K562 (cell line): Measurements from ENCODE around the gene STX18. TPM values are rescaled to one million over a fixed set of nuclear protein-coding genes. Genes with fewer than 3 reads are reported as not detected.
A peak's percentile ranks its signal among the peaks of the same experiment; 100 is the strongest.

ENCODE experiments used
- ATF7 ChIP-seq: fragments of 450-650 bp; IDR thresholded peaks from 2 replicates; pipeline ENCODE4 v1.7.1; 2014; ENCODE audit warnings: mild to moderate bottlenecking, moderate library complexity
- CREM ChIP-seq: IDR thresholded peaks from 2 replicates; pipeline ENCODE4 v1.6.1; 2014; ENCODE audit warnings: antibody characterized with exemption, low read depth
- MXI1 ChIP-seq: IDR thresholded peaks from 2 replicates; pipeline ENCODE4 v1.6.1; 2011; ENCODE audit warnings: low read depth, mild to moderate bottlenecking, improper control_type of control experiment, low read length
- PTRF ChIP-seq: fragments of 450-650 bp; IDR thresholded peaks from 2 replicates; pipeline ENCODE4 v1.6.1; 2016; ENCODE audit warnings: mild to moderate bottlenecking, missing genetic modification characterization, missing compliant biosample characterization
- RFX5 ChIP-seq: IDR thresholded peaks from 2 replicates; pipeline ENCODE4 v1.6.1; 2011; ENCODE audit warnings: low read depth, mild to moderate bottlenecking, improper control_type of control experiment, low read length
- SRSF7 ChIP-seq: fragments of 200-400 bp; formaldehyde crosslinking; optimal IDR thresholded peaks from 2 replicates; pipeline ENCODE3; 2017; ENCODE audit warnings: mild to moderate bottlenecking, low read depth, low read length
- U2AF2 ChIP-seq: fragments of 200-400 bp; formaldehyde crosslinking; optimal IDR thresholded peaks from 2 replicates; pipeline ENCODE3; 2017; ENCODE audit warnings: low read depth, mild to moderate bottlenecking, low read length
- ZFP1 ChIP-seq: fragments of 450-650 bp; formaldehyde crosslinking; IDR thresholded peaks from 2 replicates; pipeline ENCODE4 v1.4.0; 2020; ENCODE audit warnings: mild to moderate bottlenecking, mixed read lengths
- ZNF23 ChIP-seq: fragments of 250-450 bp; sonication (Bioruptor Pico); IDR thresholded peaks from 2 replicates; pipeline ENCODE4 v1.4.0; 2020; ENCODE audit warnings: mild to moderate bottlenecking
- ZNF445 ChIP-seq: fragments of 250-450 bp; sonication (Bioruptor Pico); IDR thresholded peaks from 2 replicates; pipeline ENCODE4 v1.4.0; 2020; ENCODE audit warnings: low read depth, mild to moderate bottlenecking, moderate library complexity
- ZNF77 ChIP-seq: fragments of 250-450 bp; sonication (Bioruptor Pico); IDR thresholded peaks from 2 replicates; pipeline ENCODE4 v1.5.0; 2020
- polyA plus RNA-seq, 8 experiments: library from polyadenylated mRNA; depleted of rRNA in 4 of 8; stranded (reverse) in 5 of 8; unstranded in 3 of 8; fragments of >200 nt; fragmentation: Nextera tagmentation in 2 of 8; fragmentation: Illumina TruSeq in 1 of 8; extraction: Ambion mirVana in 2 of 8; extraction: Trizol in 1 of 8; gene quantifications; 2 replicates each; pipeline versions ENCODE4 v1.2.1 to v1.2.3, GENCODE V29; 2011 to 2014; ENCODE audit warnings: inconsistent platforms in 1 of 8, missing spikeins in 1 of 8
- total RNA-seq, 7 experiments: library from RNA; depleted of rRNA in 6 of 7; stranded (reverse); fragments of >200 nt in 6 of 7; fragmentation: Illumina TruSeq in 2 of 7; extraction: Trizol in 2 of 7; gene quantifications; 2 replicates each; pipeline versions ENCODE4 v1.2.1 to v1.2.3, GENCODE V29; 2011 to 2021; ENCODE audit warnings: low replicate concordance in 1 of 7
- TF ChIP-seq, protein P1 (sequence below): fragments of 200-600 bp; sonication (generic); IDR thresholded peaks from one replicate; pipeline ENCODE4 v1.6.1; 2012; ENCODE audit warnings: mild to moderate bottlenecking, low read depth, low read length, inconsistent platforms
- TF ChIP-seq, protein P2 (sequence below): fragments of 450-650 bp; IDR thresholded peaks from 2 replicates; pipeline ENCODE4 v1.6.1; 2017; ENCODE audit warnings: mild to moderate bottlenecking, moderate library complexity

Gene STX18
- total and polyA plus RNA-seq, 9 of the 15 experiments (the other 6 are each of a cell fraction or from before 2014, with no cell fraction given), result 6.2 to 41.7 (median 22.7) TPM

DNA sequence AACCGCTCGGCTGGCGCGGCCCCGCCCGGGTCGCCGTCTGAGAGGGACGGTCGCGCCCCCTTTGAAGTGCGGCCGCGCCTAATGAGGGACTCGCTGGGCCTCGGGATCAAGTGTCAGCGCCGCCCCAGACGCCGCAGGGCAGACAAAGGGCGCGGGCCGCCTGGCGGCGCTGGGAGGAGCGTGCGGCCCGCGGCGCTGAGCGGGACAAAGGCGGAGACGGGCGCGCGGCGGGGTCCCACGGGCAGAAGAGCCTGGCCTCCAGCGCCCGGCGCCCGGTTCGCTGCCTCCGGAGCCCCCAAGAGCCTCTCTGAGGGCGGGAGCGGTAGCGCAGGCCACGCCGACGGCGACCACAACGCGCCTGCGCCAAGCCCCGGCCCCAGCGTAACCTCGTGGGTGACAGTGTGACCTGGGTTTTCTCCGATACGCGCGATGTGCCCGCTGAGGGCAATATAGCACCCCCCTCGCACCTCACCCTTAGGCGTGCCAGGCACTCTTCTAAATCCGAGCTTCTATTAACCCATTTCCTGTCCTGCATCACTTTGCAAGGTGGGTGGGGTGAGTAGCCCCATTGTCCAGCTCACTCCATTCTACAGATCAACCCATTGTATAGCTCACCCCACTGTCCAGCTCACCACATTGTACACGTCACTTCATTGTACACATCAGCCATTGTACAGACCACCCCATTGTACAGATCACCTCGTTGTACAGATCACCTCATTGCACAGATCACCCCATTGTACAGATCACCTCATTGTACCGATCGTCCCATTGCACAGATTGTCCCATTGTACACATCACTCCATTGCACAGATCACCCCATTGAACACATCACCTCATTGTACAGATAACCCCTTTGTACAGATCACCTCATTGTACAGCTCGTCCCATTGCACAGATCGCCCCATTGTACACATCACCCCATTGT is 33.7 kb upstream of the STX18 start (continued):
- TF ChIP-seq, protein P1, sequence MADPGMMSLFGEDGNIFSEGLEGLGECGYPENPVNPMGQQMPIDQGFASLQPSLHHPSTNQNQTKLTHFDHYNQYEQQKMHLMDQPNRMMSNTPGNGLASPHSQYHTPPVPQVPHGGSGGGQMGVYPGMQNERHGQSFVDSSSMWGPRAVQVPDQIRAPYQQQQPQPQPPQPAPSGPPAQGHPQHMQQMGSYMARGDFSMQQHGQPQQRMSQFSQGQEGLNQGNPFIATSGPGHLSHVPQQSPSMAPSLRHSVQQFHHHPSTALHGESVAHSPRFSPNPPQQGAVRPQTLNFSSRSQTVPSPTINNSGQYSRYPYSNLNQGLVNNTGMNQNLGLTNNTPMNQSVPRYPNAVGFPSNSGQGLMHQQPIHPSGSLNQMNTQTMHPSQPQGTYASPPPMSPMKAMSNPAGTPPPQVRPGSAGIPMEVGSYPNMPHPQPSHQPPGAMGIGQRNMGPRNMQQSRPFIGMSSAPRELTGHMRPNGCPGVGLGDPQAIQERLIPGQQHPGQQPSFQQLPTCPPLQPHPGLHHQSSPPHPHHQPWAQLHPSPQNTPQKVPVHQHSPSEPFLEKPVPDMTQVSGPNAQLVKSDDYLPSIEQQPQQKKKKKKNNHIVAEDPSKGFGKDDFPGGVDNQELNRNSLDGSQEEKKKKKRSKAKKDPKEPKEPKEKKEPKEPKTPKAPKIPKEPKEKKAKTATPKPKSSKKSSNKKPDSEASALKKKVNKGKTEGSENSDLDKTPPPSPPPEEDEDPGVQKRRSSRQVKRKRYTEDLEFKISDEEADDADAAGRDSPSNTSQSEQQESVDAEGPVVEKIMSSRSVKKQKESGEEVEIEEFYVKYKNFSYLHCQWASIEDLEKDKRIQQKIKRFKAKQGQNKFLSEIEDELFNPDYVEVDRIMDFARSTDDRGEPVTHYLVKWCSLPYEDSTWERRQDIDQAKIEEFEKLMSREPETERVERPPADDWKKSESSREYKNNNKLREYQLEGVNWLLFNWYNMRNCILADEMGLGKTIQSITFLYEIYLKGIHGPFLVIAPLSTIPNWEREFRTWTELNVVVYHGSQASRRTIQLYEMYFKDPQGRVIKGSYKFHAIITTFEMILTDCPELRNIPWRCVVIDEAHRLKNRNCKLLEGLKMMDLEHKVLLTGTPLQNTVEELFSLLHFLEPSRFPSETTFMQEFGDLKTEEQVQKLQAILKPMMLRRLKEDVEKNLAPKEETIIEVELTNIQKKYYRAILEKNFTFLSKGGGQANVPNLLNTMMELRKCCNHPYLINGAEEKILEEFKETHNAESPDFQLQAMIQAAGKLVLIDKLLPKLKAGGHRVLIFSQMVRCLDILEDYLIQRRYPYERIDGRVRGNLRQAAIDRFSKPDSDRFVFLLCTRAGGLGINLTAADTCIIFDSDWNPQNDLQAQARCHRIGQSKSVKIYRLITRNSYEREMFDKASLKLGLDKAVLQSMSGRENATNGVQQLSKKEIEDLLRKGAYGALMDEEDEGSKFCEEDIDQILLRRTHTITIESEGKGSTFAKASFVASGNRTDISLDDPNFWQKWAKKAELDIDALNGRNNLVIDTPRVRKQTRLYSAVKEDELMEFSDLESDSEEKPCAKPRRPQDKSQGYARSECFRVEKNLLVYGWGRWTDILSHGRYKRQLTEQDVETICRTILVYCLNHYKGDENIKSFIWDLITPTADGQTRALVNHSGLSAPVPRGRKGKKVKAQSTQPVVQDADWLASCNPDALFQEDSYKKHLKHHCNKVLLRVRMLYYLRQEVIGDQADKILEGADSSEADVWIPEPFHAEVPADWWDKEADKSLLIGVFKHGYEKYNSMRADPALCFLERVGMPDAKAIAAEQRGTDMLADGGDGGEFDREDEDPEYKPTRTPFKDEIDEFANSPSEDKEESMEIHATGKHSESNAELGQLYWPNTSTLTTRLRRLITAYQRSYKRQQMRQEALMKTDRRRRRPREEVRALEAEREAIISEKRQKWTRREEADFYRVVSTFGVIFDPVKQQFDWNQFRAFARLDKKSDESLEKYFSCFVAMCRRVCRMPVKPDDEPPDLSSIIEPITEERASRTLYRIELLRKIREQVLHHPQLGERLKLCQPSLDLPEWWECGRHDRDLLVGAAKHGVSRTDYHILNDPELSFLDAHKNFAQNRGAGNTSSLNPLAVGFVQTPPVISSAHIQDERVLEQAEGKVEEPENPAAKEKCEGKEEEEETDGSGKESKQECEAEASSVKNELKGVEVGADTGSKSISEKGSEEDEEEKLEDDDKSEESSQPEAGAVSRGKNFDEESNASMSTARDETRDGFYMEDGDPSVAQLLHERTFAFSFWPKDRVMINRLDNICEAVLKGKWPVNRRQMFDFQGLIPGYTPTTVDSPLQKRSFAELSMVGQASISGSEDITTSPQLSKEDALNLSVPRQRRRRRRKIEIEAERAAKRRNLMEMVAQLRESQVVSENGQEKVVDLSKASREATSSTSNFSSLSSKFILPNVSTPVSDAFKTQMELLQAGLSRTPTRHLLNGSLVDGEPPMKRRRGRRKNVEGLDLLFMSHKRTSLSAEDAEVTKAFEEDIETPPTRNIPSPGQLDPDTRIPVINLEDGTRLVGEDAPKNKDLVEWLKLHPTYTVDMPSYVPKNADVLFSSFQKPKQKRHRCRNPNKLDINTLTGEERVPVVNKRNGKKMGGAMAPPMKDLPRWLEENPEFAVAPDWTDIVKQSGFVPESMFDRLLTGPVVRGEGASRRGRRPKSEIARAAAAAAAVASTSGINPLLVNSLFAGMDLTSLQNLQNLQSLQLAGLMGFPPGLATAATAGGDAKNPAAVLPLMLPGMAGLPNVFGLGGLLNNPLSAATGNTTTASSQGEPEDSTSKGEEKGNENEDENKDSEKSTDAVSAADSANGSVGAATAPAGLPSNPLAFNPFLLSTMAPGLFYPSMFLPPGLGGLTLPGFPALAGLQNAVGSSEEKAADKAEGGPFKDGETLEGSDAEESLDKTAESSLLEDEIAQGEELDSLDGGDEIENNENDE, result no peak
- TF ChIP-seq SRSF7 (no peak), U2AF2 (no peak), ZFP1 (no peak), ZNF77 (no peak), ZNF23 (CRISPR knock-in tag) (no peak), ZNF445 (CRISPR knock-in tag) (no peak), PTRF (tag) (no peak), RFX5 (no peak), MXI1 (no peak), ATF7 (peak; percentile 30; the same call in 1 of the 2 replicates), CREM (no peak)
- TF ChIP-seq, protein P2, sequence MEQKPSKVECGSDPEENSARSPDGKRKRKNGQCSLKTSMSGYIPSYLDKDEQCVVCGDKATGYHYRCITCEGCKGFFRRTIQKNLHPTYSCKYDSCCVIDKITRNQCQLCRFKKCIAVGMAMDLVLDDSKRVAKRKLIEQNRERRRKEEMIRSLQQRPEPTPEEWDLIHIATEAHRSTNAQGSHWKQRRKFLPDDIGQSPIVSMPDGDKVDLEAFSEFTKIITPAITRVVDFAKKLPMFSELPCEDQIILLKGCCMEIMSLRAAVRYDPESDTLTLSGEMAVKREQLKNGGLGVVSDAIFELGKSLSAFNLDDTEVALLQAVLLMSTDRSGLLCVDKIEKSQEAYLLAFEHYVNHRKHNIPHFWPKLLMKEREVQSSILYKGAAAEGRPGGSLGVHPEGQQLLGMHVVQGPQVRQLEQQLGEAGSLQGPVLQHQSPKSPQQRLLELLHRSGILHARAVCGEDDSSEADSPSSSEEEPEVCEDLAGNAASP, result no peak
